ENCODE data around the gene CCDC201. TPM values are rescaled to one million over a fixed set of nuclear protein-coding genes. Genes with fewer than 3 reads are reported as not detected.

Gene CCDC201, protein sequence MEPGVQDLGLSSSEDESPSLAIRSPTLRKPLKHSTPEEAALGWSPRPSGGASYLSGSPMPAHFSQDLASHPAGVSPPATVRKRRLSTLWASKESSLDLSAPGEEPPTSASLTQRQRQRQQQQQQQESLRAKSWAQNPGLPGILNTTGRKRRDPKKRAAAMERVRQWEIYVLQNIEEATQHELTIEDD
- total RNA-seq (not detected), polyA plus RNA-seq (not detected), total RNA-seq (not detected)

DNA sequence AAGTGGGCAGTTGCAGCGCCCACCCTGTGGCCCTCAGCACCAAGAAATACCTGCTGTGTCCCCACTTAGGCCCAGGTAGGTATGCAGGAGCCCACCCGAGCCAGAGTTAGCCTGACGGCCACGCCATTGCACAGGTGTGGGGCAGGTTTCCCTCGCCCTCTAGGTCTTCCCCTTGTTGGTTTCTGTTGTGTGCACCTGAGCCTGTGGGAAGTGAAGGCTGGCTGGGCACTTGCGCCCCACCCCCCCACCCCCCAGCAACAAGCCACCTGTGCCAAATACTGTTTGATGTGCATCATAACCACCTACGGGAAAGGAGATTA lies at the start of gene CCDC201:
CCDC201 (minus strand) TSS at position 48 of the 320 bp plus-strand sequence. CDS start 75 bp downstream, outside the sequence.
- Mint-ChIP-seq H3K9me3 (peaks cover 0 to 10% (median 0%) of the 10 kb centered on the region in 11 donors), H3K4me3 (no peak within 1 kb of the TSS), H3K36me3 (no peaks in the 10 kb centered on the region), H3K27ac (no peak within 1 kb of the TSS), H3K27me3 (peaks cover 0 to 7% (median 4%) of the 10 kb centered on the region in 5 donors), H3K4me1 (peaks cover 0 to 2% (median 0%) of the 10 kb centered on the region in 7 donors)
- ChIA-PET CTCF (no interaction called here), POLR2A (no interaction called here)
- DNase-seq (no peak), ATAC-seq (no peak)
- no peak within 1 kb of the TSS for H3K27ac ChIP-seq (ENCODE audit: low read depth, low read length)
- no peaks in the 10 kb centered on the region for H3K36me3 ChIP-seq (ENCODE audit: control insufficient read depth in 2 of 3, insufficient read depth in 3 of 3, low read length in 3 of 3)
- no peaks in the 10 kb centered on the region for H3K9me3 ChIP-seq (ENCODE audit: control insufficient read depth in 2 of 3, low read length in 3 of 3)
- H3K4me3 ChIP-seq (ENCODE audit: low read length) = no peak within 1 kb of the TSS
- H3K4me1 ChIP-seq (ENCODE audit: control insufficient read depth in 2 of 2, insufficient read depth in 2 of 2, low read length in 2 of 2) = no peaks in the 10 kb centered on the region
- intact Hi-C loops (cut with micrococcal nuclease) = no loop called here
- H3K27me3 ChIP-seq (ENCODE audit: control insufficient read depth in 2 of 2, insufficient read depth in 2 of 2, low read length in 2 of 2) = no peaks in the 10 kb centered on the region

- peak overlapping the region in 3 of 9 donors; percentile 62 to 68 (median 63) for H3K27ac Mint-ChIP-seq
- POLR2A ChIA-PET = interaction anchor here (0.6 to 1.7 kb wide), 3 partner anchors 18 to 1347 kb away, joined by 3 to 7 read pairs (median 3); no protein-coding TSS in a partner anchor
Observed at GRCh38 chr7:45921699-45922519, 49.0 kb upstream of the CCDC201 start.

DNA sequence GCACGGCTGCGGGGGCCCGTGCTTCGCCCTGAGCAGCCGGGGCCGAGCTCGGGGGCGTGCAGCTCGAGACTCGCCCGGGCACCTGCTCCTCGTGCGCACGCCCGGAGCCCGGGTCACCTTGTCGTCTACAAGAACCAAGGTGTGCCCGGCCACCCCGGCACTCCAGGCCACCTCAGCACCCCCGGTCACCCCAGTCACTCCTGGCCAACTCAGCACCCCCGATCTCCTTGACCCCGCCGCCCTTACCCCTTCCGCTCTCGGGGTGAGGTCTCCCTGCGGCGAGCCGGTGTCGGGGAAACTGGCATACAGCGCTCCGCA lies 48.5 kb upstream of the CCDC201 start:
- DNase-seq = no peak
- Mint-ChIP-seq H3K4me1 (peaks cover 14 to 29% (median 26%) of the 10 kb centered on the region in 7 donors), H3K27ac (no peak overlapping the region)

More at GRCh38 chr7:45921699-45922519, 49.0 kb upstream of the CCDC201 start:
- no peaks in the 10 kb centered on the region for H3K36me3 ChIP-seq (ENCODE audit: control insufficient read depth in 2 of 3, insufficient read depth in 3 of 3, low read length in 3 of 3)
- no peaks in the 10 kb centered on the region for H3K9me3 ChIP-seq (ENCODE audit: control insufficient read depth in 2 of 3, low read length in 3 of 3)
- peaks cover 0 to 13% of the 10 kb centered on the region in 2 donors for H3K4me1 ChIP-seq (ENCODE audit: control insufficient read depth in 2 of 2, insufficient read depth in 2 of 2, low read length in 2 of 2)
- no peak for ATAC-seq
- H3K4me1 Mint-ChIP-seq = peaks cover 14 to 29% (median 26%) of the 10 kb centered on the region in 7 donors
- H3K27ac ChIP-seq (ENCODE audit: low read depth, low read length) = no peak overlapping the region
- no peaks in the 10 kb centered on the region for H3K36me3 Mint-ChIP-seq
- H3K27me3 Mint-ChIP-seq = peaks cover 40 to 73% (median 51%) of the 10 kb centered on the region in 5 donors
- peaks cover 0 to 4% (median 0%) of the 10 kb centered on the region in 11 donors for H3K9me3 Mint-ChIP-seq
- peak overlapping the region; percentile 55 to 82 (median 64) for H3K4me3 Mint-ChIP-seq
- CTCF ChIA-PET = interaction anchor here (0.6 to 1.7 kb wide), 6 partner anchors 9 to 491 kb away, joined by 3 to 9 read pairs (median 4); no protein-coding TSS in a partner anchor
- DNase-seq = no peak
- peak overlapping the region; percentile 19 for H3K4me3 ChIP-seq (ENCODE audit: low read length)
- peaks cover 0 to 6% of the 10 kb centered on the region in 2 donors for H3K27me3 ChIP-seq (ENCODE audit: control insufficient read depth in 2 of 2, insufficient read depth in 2 of 2, low read length in 2 of 2)
- intact Hi-C loops (cut with micrococcal nuclease) = loop anchor here in 1 of 2 donors (1.0 kb wide), 3 partner anchors 18 to 430 kb away; no protein-coding TSS in a partner anchor

GRCh38 chr7:45920502-45921380 lies 47.9 kb upstream of the CCDC201 start, which contains the start of gene IGFBP3:
Gene IGFBP3 (minus strand): TSS chr7:45921272. CDS start chr7:45921140, 132 bp downstream.
- no peak within 1 kb of the TSS for H3K4me3 ChIP-seq (ENCODE audit: low read length)
- Mint-ChIP-seq H3K4me1 (peaks cover 14 to 33% (median 26%) of the 10 kb centered on the region in 7 donors), H3K36me3 (no peaks in the 10 kb centered on the region), H3K27me3 (peaks cover 48 to 74% (median 55%) of the 10 kb centered on the region in 5 donors), H3K4me3 (peak within 1 kb of the TSS; percentile 57 to 82 (median 68)), H3K27ac (peak within 1 kb of the TSS in 2 of 9 donors; percentile 12 to 14), H3K9me3 (peaks cover 0 to 4% (median 0%) of the 10 kb centered on the region in 11 donors)
- H3K36me3 ChIP-seq (ENCODE audit: control insufficient read depth in 2 of 3, insufficient read depth in 3 of 3, low read length in 3 of 3) = no peaks in the 10 kb centered on the region
- intact Hi-C loops (cut with micrococcal nuclease) = no loop called here
- CTCF ChIA-PET = no interaction called here
- H3K9me3 ChIP-seq (ENCODE audit: control insufficient read depth in 2 of 3, low read length in 3 of 3) = no peaks in the 10 kb centered on the region
- peaks cover 0 to 6% of the 10 kb centered on the region in 2 donors for H3K27me3 ChIP-seq (ENCODE audit: control insufficient read depth in 2 of 2, insufficient read depth in 2 of 2, low read length in 2 of 2)
- H3K4me1 ChIP-seq (ENCODE audit: control insufficient read depth in 2 of 2, insufficient read depth in 2 of 2, low read length in 2 of 2) = peaks cover 0 to 13% of the 10 kb centered on the region in 2 donors
- DNase-seq (peak in 2 of 9 donors; percentile 17 to 35), ATAC-seq (peak; percentile 77)
- no peak within 1 kb of the TSS for H3K27ac ChIP-seq (ENCODE audit: low read depth, low read length)
- POLR2A ChIA-PET = interaction anchor here (0.6 to 1.7 kb wide), 3 partner anchors 19 to 1346 kb away, joined by 3 to 7 read pairs (median 4); no protein-coding TSS in a partner anchor

More for the DNA sequence above, 48.5 kb upstream of the CCDC201 start:
- ChIA-PET CTCF (interaction anchor here (1.7 kb wide), 1 partner anchor 8 kb away, joined by 4 read pairs; no protein-coding TSS in a partner anchor), POLR2A (interaction anchor here (0.6 to 1.7 kb wide), 3 partner anchors 19 to 1347 kb away, joined by 3 to 7 read pairs (median 4); no protein-coding TSS in a partner anchor)
- H3K36me3 Mint-ChIP-seq = no peaks in the 10 kb centered on the region
- intact Hi-C loops (cut with micrococcal nuclease) = no loop called here
- Histone ChIP-seq H3K27ac (ENCODE audit: low read depth, low read length) (no peak overlapping the region), H3K27me3 (ENCODE audit: control insufficient read depth in 2 of 2, insufficient read depth in 2 of 2, low read length in 2 of 2) (peaks cover 0 to 6% of the 10 kb centered on the region in 2 donors), H3K9me3 (ENCODE audit: control insufficient read depth in 2 of 3, low read length in 3 of 3) (no peaks in the 10 kb centered on the region), H3K4me1 (ENCODE audit: control insufficient read depth in 2 of 2, insufficient read depth in 2 of 2, low read length in 2 of 2) (peaks cover 0 to 13% of the 10 kb centered on the region in 2 donors), H3K4me3 (ENCODE audit: low read length) (no peak overlapping the region), H3K36me3 (ENCODE audit: control insufficient read depth in 2 of 3, insufficient read depth in 3 of 3, low read length in 3 of 3) (no peaks in the 10 kb centered on the region)
- peak overlapping the region in 7 of 10 donors; percentile 36 to 82 (median 66) for H3K4me3 Mint-ChIP-seq
- peaks cover 0 to 4% (median 0%) of the 10 kb centered on the region in 11 donors for H3K9me3 Mint-ChIP-seq
- ATAC-seq = no peak
- peaks cover 42 to 71% (median 54%) of the 10 kb centered on the region in 5 donors for H3K27me3 Mint-ChIP-seq

DNA sequence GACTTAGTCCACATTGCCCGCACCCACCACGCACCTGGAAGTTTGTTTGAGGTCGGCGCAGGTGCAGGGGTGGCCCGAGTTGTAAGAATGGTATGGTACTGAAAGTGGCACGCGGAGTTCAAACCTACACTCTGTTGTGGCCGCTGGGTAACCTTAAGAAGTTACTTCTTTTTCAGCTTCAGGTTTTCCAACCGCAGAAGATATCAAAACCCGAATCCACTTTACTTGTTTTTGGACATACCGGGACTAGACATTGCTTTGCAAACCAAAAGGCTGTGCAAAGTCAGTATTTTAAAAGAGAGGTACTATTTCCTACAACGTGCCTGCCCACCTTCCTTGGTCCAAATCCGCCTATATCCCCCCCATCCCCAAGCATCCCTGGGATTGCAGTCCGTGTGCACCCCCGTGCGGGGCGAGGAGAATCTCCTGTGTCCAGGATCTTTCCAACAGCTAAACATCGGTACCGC lies 47.1 kb upstream of the CCDC201 start:
- ChIA-PET CTCF (interaction anchor here (1.0 kb wide), 1 partner anchor 1168 kb away, joined by 3 read pairs; no protein-coding TSS in a partner anchor), POLR2A (no interaction called here)
- Histone ChIP-seq H3K36me3 (ENCODE audit: control insufficient read depth in 2 of 3, insufficient read depth in 3 of 3, low read length in 3 of 3) (no peaks in the 10 kb centered on the region), H3K27ac (ENCODE audit: low read depth, low read length) (no peak overlapping the region), H3K9me3 (ENCODE audit: control insufficient read depth in 2 of 3, low read length in 3 of 3) (no peaks in the 10 kb centered on the region), H3K27me3 (ENCODE audit: control insufficient read depth in 2 of 2, insufficient read depth in 2 of 2, low read length in 2 of 2) (peaks cover 0 to 6% of the 10 kb centered on the region in 2 donors), H3K4me3 (ENCODE audit: low read length) (no peak overlapping the region), H3K4me1 (ENCODE audit: control insufficient read depth in 2 of 2, insufficient read depth in 2 of 2, low read length in 2 of 2) (peaks cover 0 to 13% of the 10 kb centered on the region in 2 donors)
- DNase-seq (no peak), ATAC-seq (no peak)
- no peaks in the 10 kb centered on the region for H3K36me3 Mint-ChIP-seq
- H3K27ac Mint-ChIP-seq = no peak overlapping the region
- H3K4me3 Mint-ChIP-seq = peak overlapping the region; percentile 47 to 82 (median 62)
- H3K4me1 Mint-ChIP-seq = peaks cover 14 to 33% (median 26%) of the 10 kb centered on the region in 7 donors
- intact Hi-C loops (cut with micrococcal nuclease) = loop anchor here (2.0 to 10.0 kb wide), 3 partner anchors 935 to 1899 kb away; no protein-coding TSS in a partner anchor
- H3K27me3 Mint-ChIP-seq = peaks cover 50 to 79% (median 61%) of the 10 kb centered on the region in 5 donors
- peaks cover 0 to 4% (median 0%) of the 10 kb centered on the region in 11 donors for H3K9me3 Mint-ChIP-seq
